Raji (cell line): ENCODE measurements around the gene LRRN2.

Experiments
- POLR2A ChIP-seq: IDR thresholded peaks from 2 replicates; pipeline ENCODE4 v1.6.1; 2011; ENCODE audit warnings: low read depth, low read length, control low read depth; ENCODE audit not compliant: insufficient read depth

The LRRN2 gene

GRCh38 chr1:204685236-204686006 is at the start of gene LRRN2:
Gene LRRN2, minus strand, starts transcription at chr1:204685738. Its CDS starts 65,746 bp downstream, at chr1:204619992.
- no peak for TF ChIP-seq POLR2A

GRCh38 chr1:204735042-204735441 is 49.5 kb upstream of the LRRN2 start:
- TF ChIP-seq POLR2A = no peak

GRCh38 chr1:204733869-204734596 is 48.5 kb upstream of the LRRN2 start:
- no peak for TF ChIP-seq POLR2A

- TF ChIP-seq POLR2A = no peak
Measured at GRCh38 chr1:204733289-204733688, 47.8 kb upstream of the LRRN2 start.

- no peak for TF ChIP-seq POLR2A
Measured at GRCh38 chr1:204731985-204732575, 46.5 kb upstream of the LRRN2 start.

- no peak for TF ChIP-seq POLR2A
Measured at GRCh38 chr1:204731509-204731908, 46.0 kb upstream of the LRRN2 start.

- no peak for TF ChIP-seq POLR2A
Measured at GRCh38 chr1:204730826-204731459, 45.4 kb upstream of the LRRN2 start.

- TF ChIP-seq POLR2A = no peak
Measured at GRCh38 chr1:204729516-204729915, 44.0 kb upstream of the LRRN2 start.

GRCh38 chr1:204728456-204728855 is 42.9 kb upstream of the LRRN2 start:
- no peak for TF ChIP-seq POLR2A

- no peak for TF ChIP-seq POLR2A
Measured at GRCh38 chr1:204728045-204728444, 42.5 kb upstream of the LRRN2 start.

GRCh38 chr1:204726478-204726877 is 40.9 kb upstream of the LRRN2 start:
- no peak for TF ChIP-seq POLR2A

- TF ChIP-seq POLR2A = no peak
Measured at GRCh38 chr1:204725821-204726448, 40.4 kb upstream of the LRRN2 start.

GRCh38 chr1:204723131-204723787 is 37.7 kb upstream of the LRRN2 start:
- TF ChIP-seq POLR2A = no peak

GRCh38 chr1:204721373-204722055 is 36.0 kb upstream of the LRRN2 start:
- no peak for TF ChIP-seq POLR2A
